Transverse colon (tissue), 4 donors: Measurements from ENCODE around the gene MTOR. TPM values are rescaled to one million over a fixed set of nuclear protein-coding genes. Genes with fewer than 3 reads are reported as not detected.
A peak's percentile ranks its signal among the peaks of the same experiment; 100 is the strongest.

Experiments used
- DNase-seq: peaks from one replicate; pipeline ENCODE4 v3.0.0-alpha.2; 2019
- H3K27ac ChIP-seq, 4 donors: fragments of 200-600 bp; sonication (generic); 2 replicates each; pipeline ENCODE4 v1.5.1; 2016 to 2018; ENCODE audit warnings: inconsistent platforms in 4 of 4
- H3K27me3 ChIP-seq: fragments of 200-600 bp; sonication (generic); 2 replicates; pipeline ENCODE4 v1.5.1; 2017; ENCODE audit warnings: inconsistent platforms
- H3K36me3 ChIP-seq, 4 donors: fragments of 200-600 bp; sonication (generic); 2 replicates each; pipeline ENCODE4 v1.5.1; 2017 to 2019; ENCODE audit warnings: inconsistent platforms in 4 of 4
- H3K4me1 ChIP-seq, 4 donors: fragments of 200-600 bp; sonication (generic); 2 replicates each; pipeline ENCODE4 v1.5.1; 2017 to 2020; ENCODE audit warnings: inconsistent platforms in 4 of 4
- H3K4me3 ChIP-seq, 4 donors: fragments of 200-600 bp; sonication (generic); 1 replicate in 1 of 4; 2 replicates in 3 of 4; pipeline versions ENCODE4 v1.5.1 to v1.6.1; 2017 to 2019; ENCODE audit warnings: inconsistent platforms in 4 of 4
- H3K9me3 ChIP-seq, 2 donors: fragments of 200-600 bp; sonication (generic); 2 replicates each; pipeline ENCODE4 v1.5.1; 2017 to 2019; ENCODE audit warnings: inconsistent platforms in 2 of 2
- EP300 ChIP-seq: sonication (generic); formaldehyde crosslinking; IDR thresholded peaks from one replicate; pipeline ENCODE4 v1.6.1; 2017; ENCODE audit warnings: antibody characterized with exemption, low read depth
- POLR2A ChIP-seq: fragments of 450-650 bp; IDR thresholded peaks from one replicate; pipeline ENCODE4 v1.6.1; 2016; ENCODE audit warnings: antibody characterized with exemption, mild to moderate bottlenecking, moderate library complexity
- POLR2AphosphoS5 ChIP-seq, 3 donors: sonication (generic); formaldehyde crosslinking; IDR thresholded peaks; one replicate each; pipeline ENCODE4 v1.6.1; 2016; ENCODE audit warnings: antibody characterized with exemption in 3 of 3
- WGBS, 2 donors: methylation state at CpG; one replicate each; pipeline ENCODE4 v1.1.5; 2018; ENCODE audit warnings: low coverage in 1 of 2; 5-methylcytosine and 5-hydroxymethylcytosine counted together
- in situ Hi-C, 4 donors: fragments of 200-750 bp; cut with MboI; loops; one replicate each; pipeline versions ENCODE4 v1.15.0 to v1.15.1; 2017; ENCODE audit warnings: low sequenced_read_pairs in 3 of 4, low pct_ligation_motif_present in 1 of 4, low pct_unique_long_range_greater_than_20kb in 1 of 4
- intact Hi-C: fragments of 100-400 bp; cut with DNase I; formaldehyde crosslinking; loops from one replicate; pipeline ENCODE4 v1.15.1; 2023; ENCODE audit warnings: low total_unique reads
- total RNA-seq, 4 donors: library from RNA; depleted of rRNA; stranded (reverse); fragments of >200 nt; gene quantifications; one replicate each; pipeline ENCODE4 v1.1.0, GENCODE V29; 2016
- TF ChIP-seq, protein P1 (sequence below), 5 experiments: fragments of 200-600 bp in 3 of 5; fragments of 450-650 bp in 2 of 5; sonication (generic) in 3 of 5; IDR thresholded peaks; 1 replicate in 2 of 5; 2 replicates in 3 of 5; pipeline ENCODE4 v1.5.1; 2016 to 2017; ENCODE audit warnings: antibody characterized with exemption in 5 of 5, inconsistent platforms in 3 of 5, mild to moderate bottlenecking in 2 of 5, moderate library complexity in 1 of 5

MTOR gene
- total RNA-seq, 4 donors from 2014 or later = 31.0 to 45.6 (median 40.6) TPM

DNA sequence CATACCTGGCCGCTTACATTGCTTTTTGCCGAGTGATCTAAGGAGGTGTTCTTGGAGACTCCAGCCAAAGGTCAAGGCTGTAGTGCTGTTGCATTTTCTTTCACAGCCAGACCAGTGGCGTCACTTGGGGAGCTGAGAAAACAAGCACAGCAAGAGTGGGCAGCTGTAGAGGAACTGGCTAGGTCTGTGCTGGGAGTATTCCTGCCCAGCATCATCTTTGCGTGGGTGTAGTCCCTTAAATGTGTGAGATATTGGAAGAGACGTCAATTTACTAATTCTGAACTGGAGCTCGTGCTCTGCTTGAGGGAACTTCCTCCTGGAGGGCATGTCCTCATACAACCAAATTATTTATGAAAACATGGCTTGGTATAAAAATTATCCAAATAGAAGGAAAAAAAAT, 20.8 kb upstream of the MTOR start:
- no peak overlapping the region for H3K27ac ChIP-seq
- no peak overlapping the region for H3K4me3 ChIP-seq
- in situ Hi-C loops = no loop called here
- intact Hi-C loops = no loop called here
- 96% methylated on average over 6 of the region's 6 CpGs; no CpG with 5 or more reads in 1 of the 2 donors for WGBS, 2 donors
- H3K27me3 ChIP-seq = no peaks in the 10 kb centered on the region
- peaks cover 0 to 23% (median 2%) of the 10 kb centered on the region in 4 donors for H3K4me1 ChIP-seq
- H3K36me3 ChIP-seq = peaks cover 0 to 6% (median 1%) of the 10 kb centered on the region in 4 donors
- no peaks in the 10 kb centered on the region for H3K9me3 ChIP-seq
- no peak for DNase-seq
- TF ChIP-seq EP300 (no peak), POLR2AphosphoS5 (IDR thresholded peaks at IDR 0.05) (no peak), POLR2A (no peak)
- TF ChIP-seq, protein P1, sequence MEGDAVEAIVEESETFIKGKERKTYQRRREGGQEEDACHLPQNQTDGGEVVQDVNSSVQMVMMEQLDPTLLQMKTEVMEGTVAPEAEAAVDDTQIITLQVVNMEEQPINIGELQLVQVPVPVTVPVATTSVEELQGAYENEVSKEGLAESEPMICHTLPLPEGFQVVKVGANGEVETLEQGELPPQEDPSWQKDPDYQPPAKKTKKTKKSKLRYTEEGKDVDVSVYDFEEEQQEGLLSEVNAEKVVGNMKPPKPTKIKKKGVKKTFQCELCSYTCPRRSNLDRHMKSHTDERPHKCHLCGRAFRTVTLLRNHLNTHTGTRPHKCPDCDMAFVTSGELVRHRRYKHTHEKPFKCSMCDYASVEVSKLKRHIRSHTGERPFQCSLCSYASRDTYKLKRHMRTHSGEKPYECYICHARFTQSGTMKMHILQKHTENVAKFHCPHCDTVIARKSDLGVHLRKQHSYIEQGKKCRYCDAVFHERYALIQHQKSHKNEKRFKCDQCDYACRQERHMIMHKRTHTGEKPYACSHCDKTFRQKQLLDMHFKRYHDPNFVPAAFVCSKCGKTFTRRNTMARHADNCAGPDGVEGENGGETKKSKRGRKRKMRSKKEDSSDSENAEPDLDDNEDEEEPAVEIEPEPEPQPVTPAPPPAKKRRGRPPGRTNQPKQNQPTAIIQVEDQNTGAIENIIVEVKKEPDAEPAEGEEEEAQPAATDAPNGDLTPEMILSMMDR (IDR thresholded peaks at IDR 0.05) = no peak

DNA sequence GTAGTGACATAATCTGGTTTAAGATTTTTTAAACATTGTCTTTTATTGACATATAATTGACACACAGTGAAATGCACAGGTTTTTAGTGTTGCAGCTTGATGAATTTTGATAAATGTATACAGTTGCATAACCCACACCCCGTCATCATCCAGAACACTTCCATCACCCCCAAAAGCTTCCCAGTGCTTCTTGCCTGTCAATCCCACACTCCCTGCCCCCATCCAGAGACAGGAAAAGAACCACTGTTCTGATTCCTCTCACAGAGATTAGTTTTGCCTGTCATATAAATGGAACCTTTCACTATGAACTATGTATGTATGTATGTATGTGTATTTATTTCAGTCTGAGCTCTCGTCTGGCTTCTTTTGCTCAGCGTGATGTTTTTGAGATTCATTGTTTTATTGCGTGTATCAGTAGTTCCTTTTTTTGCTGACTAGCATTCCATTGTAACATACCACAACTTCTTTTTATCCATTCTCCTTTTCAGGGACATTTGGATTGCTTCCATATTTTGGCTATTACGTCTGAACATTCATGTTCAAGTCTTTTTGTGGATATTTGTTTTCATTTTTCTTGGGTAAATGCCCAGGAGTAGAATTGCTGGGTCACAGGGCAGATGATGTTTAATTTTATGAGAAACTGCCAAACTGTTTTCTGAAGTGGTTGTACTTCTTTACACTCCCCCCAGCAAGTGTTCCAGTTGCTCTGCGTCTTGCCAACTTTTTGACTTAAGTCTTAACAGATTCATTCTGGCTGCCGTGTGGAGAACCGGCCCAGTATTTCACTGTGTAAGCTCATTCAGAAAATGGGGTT, 19.4 kb upstream of the MTOR start:
- intact Hi-C loops (no loop called here), in situ Hi-C loops (no loop called here)
- H3K9me3 ChIP-seq = no peaks in the 10 kb centered on the region
- DNase-seq = no peak
- H3K36me3 ChIP-seq = peaks cover 0 to 6% (median 1%) of the 10 kb centered on the region in 4 donors
- H3K4me3 ChIP-seq = no peak overlapping the region
- WGBS, 2 donors = 50 to 58% methylated on average over 8 of the region's 8 CpGs
- TF ChIP-seq, protein P1 (IDR thresholded peaks at IDR 0.05) = no peak
- TF ChIP-seq POLR2AphosphoS5 (IDR thresholded peaks at IDR 0.05) = peak in 2 of 3 donors; percentile 16 to 18
- no peaks in the 10 kb centered on the region for H3K27me3 ChIP-seq
- peaks cover 0 to 23% (median 2%) of the 10 kb centered on the region in 4 donors for H3K4me1 ChIP-seq
- peak overlapping the region in 3 of 4 donors; percentile 11 to 47 (median 41) for H3K27ac ChIP-seq

DNA sequence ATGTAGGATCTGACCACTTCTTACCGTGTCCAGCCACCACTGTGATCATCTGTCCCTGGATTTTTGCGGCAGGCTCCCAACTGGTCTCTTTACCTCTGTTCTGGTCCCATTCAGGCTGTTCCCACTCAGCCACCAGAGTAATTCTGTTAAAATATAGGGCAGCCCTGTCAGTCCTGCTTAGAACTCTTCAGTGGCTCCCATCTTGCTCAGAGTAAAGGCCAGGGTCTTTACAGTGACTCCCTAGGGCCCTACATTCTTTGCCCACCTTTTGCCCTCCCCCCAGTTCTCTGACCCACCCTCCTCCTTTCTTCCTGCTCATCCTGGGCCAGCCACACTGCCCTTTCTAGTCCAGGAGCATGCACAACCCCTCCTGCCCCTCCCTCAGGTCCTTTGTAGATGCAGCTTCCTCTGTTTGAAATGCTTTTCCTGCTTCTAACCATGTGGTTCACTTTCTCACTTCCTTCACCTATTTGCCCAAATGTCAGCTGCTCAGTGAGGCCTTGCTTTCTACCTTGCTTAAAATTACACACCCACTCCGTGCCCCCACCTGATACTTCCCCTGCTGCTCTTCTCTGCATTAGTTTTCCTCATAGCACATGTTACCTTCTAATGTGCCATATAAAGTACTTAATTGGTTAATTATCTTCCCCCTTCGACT, 18.5 kb upstream of the MTOR start:
- no peaks in the 10 kb centered on the region for H3K9me3 ChIP-seq
- in situ Hi-C loops (no loop called here), intact Hi-C loops (no loop called here)
- H3K27ac ChIP-seq = peak overlapping the region in 2 of 4 donors; percentile 41 to 47
- no peak for DNase-seq
- H3K4me1 ChIP-seq = peaks cover 0 to 27% (median 3%) of the 10 kb centered on the region in 4 donors
- H3K27me3 ChIP-seq = no peaks in the 10 kb centered on the region
- no peak overlapping the region for H3K4me3 ChIP-seq
- peaks cover 0 to 6% (median 0%) of the 10 kb centered on the region in 4 donors for H3K36me3 ChIP-seq
- TF ChIP-seq EP300 (no peak), POLR2AphosphoS5 (IDR thresholded peaks at IDR 0.05) (no peak), POLR2A (no peak)
- TF ChIP-seq, protein P1 (IDR thresholded peaks at IDR 0.05) = no peak
- WGBS, 2 donors = 72 to 75% methylated on average over 2 to 4 of the region's 4 CpGs

DNA sequence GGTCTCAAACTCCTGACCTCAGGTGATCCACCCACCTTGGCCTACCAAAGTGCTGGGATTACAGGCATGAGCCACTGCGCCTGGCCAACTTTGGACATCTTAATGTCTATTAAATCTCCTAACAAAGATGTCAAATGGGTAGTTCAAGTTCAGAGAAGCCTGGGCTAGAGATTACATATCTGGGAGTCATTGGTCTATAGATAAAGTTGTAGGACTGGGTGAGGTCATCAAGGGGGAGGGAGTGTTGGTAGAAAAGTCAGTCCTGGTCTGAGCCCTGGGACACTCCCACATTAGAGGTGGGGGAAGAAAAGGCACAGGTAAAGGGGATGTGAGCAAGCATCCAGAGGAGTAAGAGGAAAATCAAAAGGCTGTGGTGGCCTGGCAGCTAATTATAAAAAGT, 17.3 kb upstream of the MTOR start:
- Histone ChIP-seq H3K27me3 (no peaks in the 10 kb centered on the region), H3K36me3 (peaks cover 0 to 6% (median 0%) of the 10 kb centered on the region in 4 donors), H3K4me3 (no peak overlapping the region), H3K27ac (no peak overlapping the region), H3K9me3 (no peaks in the 10 kb centered on the region), H3K4me1 (peaks cover 3 to 40% (median 15%) of the 10 kb centered on the region in 4 donors)
- TF ChIP-seq, protein P1 (IDR thresholded peaks at IDR 0.05) = no peak
- no peak for TF ChIP-seq POLR2AphosphoS5 (IDR thresholded peaks at IDR 0.05)
- TF ChIP-seq POLR2A = no peak
- no peak for TF ChIP-seq EP300
- in situ Hi-C loops (no loop called here), intact Hi-C loops (no loop called here)
- WGBS, 2 donors = 100% methylated on average over 1 of the region's 1 CpG; no CpG with 5 or more reads in 1 of the 2 donors
- DNase-seq = no peak
